ENCODE measurements around the gene MCF2L. TPM values are rescaled to one million over a fixed set of nuclear protein-coding genes. Genes with fewer than 3 reads are reported as not detected.

Gene MCF2L
- polyA plus RNA-seq, 1 donor (not counting 4 experiments of a cell fraction or from before 2014, with no cell fraction given): 0.14 TPM

DNA sequence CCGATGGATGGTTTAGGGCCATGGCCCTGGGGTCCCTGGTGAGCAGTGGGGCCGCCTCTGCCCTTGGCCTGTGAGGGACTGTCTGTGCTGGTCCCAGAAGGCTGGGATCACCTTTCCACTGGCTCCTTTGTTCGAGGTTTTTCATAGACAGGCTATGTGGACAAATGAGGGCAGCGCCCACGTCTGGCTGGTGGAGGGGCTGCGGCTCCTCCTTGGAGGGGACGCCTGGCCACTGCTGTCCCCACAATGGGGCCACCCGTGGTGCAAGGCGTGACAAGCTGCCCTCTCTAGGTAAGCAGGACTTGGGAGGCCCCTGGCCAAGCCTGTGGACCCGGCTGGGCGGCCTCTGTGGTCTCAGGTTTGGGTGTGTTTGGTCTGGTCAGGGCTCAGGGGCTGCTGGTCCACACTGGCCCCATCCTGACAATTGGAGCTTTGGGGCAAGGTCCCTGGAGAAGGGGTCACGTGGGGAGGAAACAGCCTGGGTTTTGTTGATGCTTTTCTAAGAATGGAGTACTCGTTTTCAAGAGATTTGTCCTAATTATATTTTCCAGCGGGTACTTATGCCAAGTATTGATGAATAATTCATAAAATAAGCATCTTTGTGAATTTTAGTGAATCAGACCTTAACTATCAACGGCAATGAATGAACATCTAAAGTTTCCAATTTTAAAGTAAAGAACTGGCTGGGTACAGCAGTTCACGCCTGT lies 33.3 kb downstream of the MCF2L start:
- no peak overlapping the region for H3K4me2 ChIP-seq (ENCODE audit: control insufficient read depth, extremely low read depth, insufficient read depth, low read depth, low read length)
- TF ChIP-seq, protein P1, sequence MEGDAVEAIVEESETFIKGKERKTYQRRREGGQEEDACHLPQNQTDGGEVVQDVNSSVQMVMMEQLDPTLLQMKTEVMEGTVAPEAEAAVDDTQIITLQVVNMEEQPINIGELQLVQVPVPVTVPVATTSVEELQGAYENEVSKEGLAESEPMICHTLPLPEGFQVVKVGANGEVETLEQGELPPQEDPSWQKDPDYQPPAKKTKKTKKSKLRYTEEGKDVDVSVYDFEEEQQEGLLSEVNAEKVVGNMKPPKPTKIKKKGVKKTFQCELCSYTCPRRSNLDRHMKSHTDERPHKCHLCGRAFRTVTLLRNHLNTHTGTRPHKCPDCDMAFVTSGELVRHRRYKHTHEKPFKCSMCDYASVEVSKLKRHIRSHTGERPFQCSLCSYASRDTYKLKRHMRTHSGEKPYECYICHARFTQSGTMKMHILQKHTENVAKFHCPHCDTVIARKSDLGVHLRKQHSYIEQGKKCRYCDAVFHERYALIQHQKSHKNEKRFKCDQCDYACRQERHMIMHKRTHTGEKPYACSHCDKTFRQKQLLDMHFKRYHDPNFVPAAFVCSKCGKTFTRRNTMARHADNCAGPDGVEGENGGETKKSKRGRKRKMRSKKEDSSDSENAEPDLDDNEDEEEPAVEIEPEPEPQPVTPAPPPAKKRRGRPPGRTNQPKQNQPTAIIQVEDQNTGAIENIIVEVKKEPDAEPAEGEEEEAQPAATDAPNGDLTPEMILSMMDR (optimal IDR thresholded peaks at IDR 0.05 in 1 of 3, IDR thresholded peaks at IDR 0.05 in 1 of 3, conservative IDR thresholded peaks at IDR 0.05 in 1 of 3; ENCODE audit: extremely low read depth in 1 of 3, insufficient read depth in 2 of 3, low read length in 3 of 3): peak in 2 of 3 experiments; percentile 27 to 31
- no peak for TF ChIP-seq EZH2 (IDR thresholded peaks at IDR 0.05; ENCODE audit: low read length)
- no peaks in the 10 kb centered on the region for H3K36me3 ChIP-seq (ENCODE audit: control insufficient read depth in 2 of 2, extremely low read depth in 1 of 2, insufficient read depth in 2 of 2, low read length in 2 of 2)
- DNase-seq (ENCODE audit: low read depth, low spot score): no peak
- FAIRE-seq: no peak
- no peaks in the 10 kb centered on the region for H3K9me1 ChIP-seq (ENCODE audit: control insufficient read depth, extremely low read depth, insufficient read depth, low read length)
- dilution Hi-C loops (cut with MboI; ENCODE audit: extremely low pct_ligation_motif_present, low sequenced_read_pairs): no loop called here
- peaks cover 53% of the 10 kb centered on the region for H3K27me3 ChIP-seq (ENCODE audit: control insufficient read depth, extremely low read depth, insufficient read depth, low read length)
- H3K9ac ChIP-seq (ENCODE audit: control insufficient read depth, extremely low read depth, insufficient read depth, low read length): no peak overlapping the region
- no peaks in the 10 kb centered on the region for H3K79me2 ChIP-seq (ENCODE audit: control insufficient read depth, insufficient read depth, low read length)
- H4K20me1 ChIP-seq (ENCODE audit: control insufficient read depth, extremely low read depth, insufficient read depth, low read length): no peaks in the 10 kb centered on the region
- H2AFZ ChIP-seq (ENCODE audit: control insufficient read depth, low read length): no peak overlapping the region
- no peaks in the 10 kb centered on the region for H3K4me1 ChIP-seq (ENCODE audit: control insufficient read depth, extremely low read depth, insufficient read depth, low read length)
- H3K27ac ChIP-seq (ENCODE audit: control insufficient read depth, insufficient read depth, low read length): no peak overlapping the region
- no peak overlapping the region for H3K4me3 ChIP-seq (ENCODE audit: control insufficient read depth in 2 of 3, extremely low read depth in 1 of 3, insufficient read depth in 2 of 3, low read depth in 1 of 3, low read length in 3 of 3)
- H3K9me3 ChIP-seq (ENCODE audit: control insufficient read depth, low read depth, low read length): no peaks in the 10 kb centered on the region

DNA sequence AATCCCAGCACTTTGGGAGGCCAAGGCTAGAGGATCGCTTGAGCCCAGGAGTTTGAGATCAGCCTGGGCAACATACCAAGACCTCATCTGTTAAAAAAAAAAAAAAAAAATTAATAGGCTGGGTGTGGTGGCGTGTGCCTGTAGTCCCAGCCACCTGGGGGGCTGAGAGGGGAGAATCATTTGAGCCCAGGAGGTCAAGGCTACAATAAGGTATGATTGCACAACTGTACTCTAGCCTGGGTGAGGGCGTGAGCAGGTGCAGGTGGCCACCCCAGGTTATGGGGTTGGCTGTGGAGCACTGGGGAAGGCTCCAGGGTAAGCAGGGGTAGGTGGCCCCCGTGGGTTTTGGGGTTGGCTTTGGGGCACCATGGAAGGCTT lies 33.9 kb downstream of the MCF2L start:
- Histone ChIP-seq H2AFZ (ENCODE audit: control insufficient read depth, low read length) (no peak overlapping the region), H3K27me3 (ENCODE audit: control insufficient read depth, extremely low read depth, insufficient read depth, low read length) (peaks cover 50% of the 10 kb centered on the region), H3K27ac (ENCODE audit: control insufficient read depth, insufficient read depth, low read length) (no peak overlapping the region), H3K9ac (ENCODE audit: control insufficient read depth, extremely low read depth, insufficient read depth, low read length) (no peak overlapping the region), H3K4me3 (ENCODE audit: control insufficient read depth in 2 of 3, extremely low read depth in 1 of 3, insufficient read depth in 2 of 3, low read depth in 1 of 3, low read length in 3 of 3) (no peak overlapping the region), H3K9me3 (ENCODE audit: control insufficient read depth, low read depth, low read length) (no peaks in the 10 kb centered on the region), H3K36me3 (ENCODE audit: control insufficient read depth in 2 of 2, extremely low read depth in 1 of 2, insufficient read depth in 2 of 2, low read length in 2 of 2) (no peaks in the 10 kb centered on the region), H3K4me1 (ENCODE audit: control insufficient read depth, extremely low read depth, insufficient read depth, low read length) (no peaks in the 10 kb centered on the region), H3K9me1 (ENCODE audit: control insufficient read depth, extremely low read depth, insufficient read depth, low read length) (no peaks in the 10 kb centered on the region), H4K20me1 (ENCODE audit: control insufficient read depth, extremely low read depth, insufficient read depth, low read length) (no peaks in the 10 kb centered on the region), H3K79me2 (ENCODE audit: control insufficient read depth, insufficient read depth, low read length) (no peaks in the 10 kb centered on the region), H3K4me2 (ENCODE audit: control insufficient read depth, extremely low read depth, insufficient read depth, low read depth, low read length) (no peak overlapping the region)
- FAIRE-seq (no peak), DNase-seq (ENCODE audit: low read depth, low spot score) (no peak)
- dilution Hi-C loops (cut with MboI; ENCODE audit: extremely low pct_ligation_motif_present, low sequenced_read_pairs): no loop called here
- no peak for TF ChIP-seq EZH2 (IDR thresholded peaks at IDR 0.05; ENCODE audit: low read length)
- TF ChIP-seq, protein P1 (optimal IDR thresholded peaks at IDR 0.05 in 1 of 3, IDR thresholded peaks at IDR 0.05 in 1 of 3, conservative IDR thresholded peaks at IDR 0.05 in 1 of 3; ENCODE audit: extremely low read depth in 1 of 3, insufficient read depth in 2 of 3, low read length in 3 of 3): no peak

Data from keratinocyte (primary cell).